HG02588 (cell line): ENCODE measurements around the gene SLC5A5.
"Not testable (repeated sequence)": the region's sequence is repeated elsewhere in the genome, so short reads cannot be mapped to it uniquely, and the experiment has no call there.

ENCODE experiments used
- ATAC-seq: cut with Tn5 transposase; IDR thresholded peaks from one replicate; pipeline ENCODE4 v1.9.1; 2021; ENCODE audit warnings: mild to moderate bottlenecking, moderate library complexity; ENCODE audit not compliant: unreplicated experiment

Gene SLC5A5

GRCh38 chr19:17869114-17869608 is 2.6 kb upstream of the SLC5A5 start:
- ATAC-seq, result no peak

- no peak for ATAC-seq
These were observed 490 bp upstream of the SLC5A5 start for GRCh38 chr19:17871032-17871877.

GRCh38 chr19:17872251-17873001 is 681 bp downstream of the SLC5A5 start:
- no peak for ATAC-seq

GRCh38 chr19:17873786-17874757 is 2.3 kb downstream of the SLC5A5 start:
- no peak for ATAC-seq

GRCh38 chr19:17874758-17875135 is 3.0 kb downstream of the SLC5A5 start:
- ATAC-seq, result no peak

GRCh38 chr19:17877696-17878095 is 6.0 kb downstream of the SLC5A5 start:
- ATAC-seq, result no peak

- no peak for ATAC-seq
These were observed 7.7 kb downstream of the SLC5A5 start for GRCh38 chr19:17879466-17879865.

GRCh38 chr19:17881701-17882100 is 10.0 kb downstream of the SLC5A5 start:
- ATAC-seq, result no peak

GRCh38 chr19:17883627-17884410 is 12.1 kb downstream of the SLC5A5 start:
- no peak for ATAC-seq

- ATAC-seq, result no peak
These were observed 14.8 kb downstream of the SLC5A5 start for GRCh38 chr19:17886515-17886914.

- not testable (repeated sequence) for ATAC-seq
These were observed 15.5 kb downstream of the SLC5A5 start for GRCh38 chr19:17887221-17887620.

GRCh38 chr19:17888260-17888659 is 16.5 kb downstream of the SLC5A5 start:
- no peak for ATAC-seq

- ATAC-seq, result no peak
These were observed 18.0 kb downstream of the SLC5A5 start for GRCh38 chr19:17889609-17890214.

- ATAC-seq, result no peak
These were observed 22.0 kb downstream of the SLC5A5 start for GRCh38 chr19:17893766-17894165.

- ATAC-seq, result no peak
These were observed 31.0 kb downstream of the SLC5A5 start for GRCh38 chr19:17902701-17903100.

GRCh38 chr19:17908244-17908643 is 36.5 kb downstream of the SLC5A5 start:
- no peak for ATAC-seq

GRCh38 chr19:17909003-17909732 is 37.4 kb downstream of the SLC5A5 start:
- no peak for ATAC-seq

- ATAC-seq, result no peak
These were observed 39.1 kb downstream of the SLC5A5 start for GRCh38 chr19:17910791-17911360.
